ENCODE measurements around the gene OCA2. TPM values are rescaled to one million over a fixed set of nuclear protein-coding genes. Genes with fewer than 3 reads are reported as not detected.

OCA2 gene
- total RNA-seq, 2 experiments from 2014 or later: not detected

- no peak overlapping the region for H3K27ac Mint-ChIP-seq
- DNase-seq: no peak
- H3K9me3 Mint-ChIP-seq (ENCODE audit: insufficient read depth): no peaks in the 10 kb centered on the region
- no peaks in the 10 kb centered on the region for H3K36me3 Mint-ChIP-seq (ENCODE audit: low read depth)
- no peaks in the 10 kb centered on the region for H3K4me1 Mint-ChIP-seq (ENCODE audit: low read depth)
- POLR2A ChIA-PET: no interaction called here
- CTCF ChIA-PET: no interaction called here
- peaks cover 2% of the 10 kb centered on the region for H3K27me3 Mint-ChIP-seq (ENCODE audit: low read depth)
- ATAC-seq: no peak
- no peak overlapping the region for H3K4me3 Mint-ChIP-seq
Measured at GRCh38 chr15:28023933-28024888, 74.9 kb downstream of the OCA2 start.

- Mint-ChIP-seq H3K36me3 (ENCODE audit: low read depth) (no peaks in the 10 kb centered on the region), H3K27ac (no peak overlapping the region), H3K27me3 (ENCODE audit: low read depth) (peaks cover 2% of the 10 kb centered on the region), H3K9me3 (ENCODE audit: insufficient read depth) (no peaks in the 10 kb centered on the region), H3K4me1 (ENCODE audit: low read depth) (no peaks in the 10 kb centered on the region), H3K4me3 (no peak overlapping the region)
- CTCF ChIA-PET: no interaction called here
- ATAC-seq: no peak
- POLR2A ChIA-PET: no interaction called here
- no peak for DNase-seq
Measured at GRCh38 chr15:28023422-28023821, 75.7 kb downstream of the OCA2 start.

- no peaks in the 10 kb centered on the region for H3K9me3 Mint-ChIP-seq (ENCODE audit: insufficient read depth)
- CTCF ChIA-PET: no interaction called here
Measured at GRCh38 chr15:28022961-28023360, 76.2 kb downstream of the OCA2 start.

GRCh38 chr15:28022181-28022580 lies 76.9 kb downstream of the OCA2 start:
- H3K4me3 Mint-ChIP-seq: no peak overlapping the region
- H3K27ac Mint-ChIP-seq: no peak overlapping the region
- POLR2A ChIA-PET: no interaction called here
- H3K36me3 Mint-ChIP-seq (ENCODE audit: low read depth): no peaks in the 10 kb centered on the region
- DNase-seq (no peak), ATAC-seq (no peak)
- no peaks in the 10 kb centered on the region for H3K4me1 Mint-ChIP-seq (ENCODE audit: low read depth)
- CTCF ChIA-PET: no interaction called here
- H3K27me3 Mint-ChIP-seq (ENCODE audit: low read depth): peaks cover 2% of the 10 kb centered on the region
- H3K9me3 Mint-ChIP-seq (ENCODE audit: insufficient read depth): no peaks in the 10 kb centered on the region

More at GRCh38 chr15:28022961-28023360, 76.2 kb downstream of the OCA2 start:
- no peak for ATAC-seq
- POLR2A ChIA-PET: no interaction called here
- Mint-ChIP-seq H3K4me3 (no peak overlapping the region), H3K4me1 (ENCODE audit: low read depth) (no peaks in the 10 kb centered on the region), H3K27me3 (ENCODE audit: low read depth) (peaks cover 2% of the 10 kb centered on the region), H3K27ac (no peak overlapping the region), H3K36me3 (ENCODE audit: low read depth) (no peaks in the 10 kb centered on the region)
- DNase-seq: no peak

- Mint-ChIP-seq H3K36me3 (ENCODE audit: low read depth) (no peaks in the 10 kb centered on the region), H3K27ac (no peak overlapping the region), H3K9me3 (ENCODE audit: insufficient read depth) (no peaks in the 10 kb centered on the region), H3K27me3 (ENCODE audit: low read depth) (peaks cover 2% of the 10 kb centered on the region), H3K4me1 (ENCODE audit: low read depth) (no peaks in the 10 kb centered on the region), H3K4me3 (no peak overlapping the region)
- ATAC-seq (no peak), DNase-seq (no peak)
- ChIA-PET CTCF (no interaction called here), POLR2A (no interaction called here)
Measured at GRCh38 chr15:28021281-28022039, 77.7 kb downstream of the OCA2 start.

GRCh38 chr15:28020644-28021043 lies 78.5 kb downstream of the OCA2 start:
- POLR2A ChIA-PET: no interaction called here
- Mint-ChIP-seq H3K27ac (no peak overlapping the region), H3K4me3 (no peak overlapping the region), H3K9me3 (ENCODE audit: insufficient read depth) (no peaks in the 10 kb centered on the region), H3K4me1 (ENCODE audit: low read depth) (no peaks in the 10 kb centered on the region), H3K27me3 (ENCODE audit: low read depth) (peaks cover 2% of the 10 kb centered on the region), H3K36me3 (ENCODE audit: low read depth) (no peaks in the 10 kb centered on the region)
- ATAC-seq: no peak
- DNase-seq: no peak
- CTCF ChIA-PET: no interaction called here

- Mint-ChIP-seq H3K36me3 (ENCODE audit: low read depth) (no peaks in the 10 kb centered on the region), H3K27ac (no peak overlapping the region), H3K9me3 (ENCODE audit: insufficient read depth) (no peaks in the 10 kb centered on the region), H3K27me3 (ENCODE audit: low read depth) (no peaks in the 10 kb centered on the region), H3K4me1 (ENCODE audit: low read depth) (no peaks in the 10 kb centered on the region), H3K4me3 (no peak overlapping the region)
- CTCF ChIA-PET: no interaction called here
- ATAC-seq (no peak), DNase-seq (no peak)
- POLR2A ChIA-PET: no interaction called here
Measured at GRCh38 chr15:28019594-28020309, 79.4 kb downstream of the OCA2 start.

GRCh38 chr15:28018291-28019044 lies 80.6 kb downstream of the OCA2 start:
- no peaks in the 10 kb centered on the region for H3K27me3 Mint-ChIP-seq (ENCODE audit: low read depth)
- ATAC-seq (no peak), DNase-seq (no peak)
- no peaks in the 10 kb centered on the region for H3K4me1 Mint-ChIP-seq (ENCODE audit: low read depth)
- no peaks in the 10 kb centered on the region for H3K36me3 Mint-ChIP-seq (ENCODE audit: low read depth)
- no peak overlapping the region for H3K4me3 Mint-ChIP-seq
- CTCF ChIA-PET: no interaction called here
- H3K9me3 Mint-ChIP-seq (ENCODE audit: insufficient read depth): no peaks in the 10 kb centered on the region
- POLR2A ChIA-PET: no interaction called here
- H3K27ac Mint-ChIP-seq: no peak overlapping the region

- DNase-seq: no peak
- Mint-ChIP-seq H3K4me3 (no peak overlapping the region), H3K27ac (no peak overlapping the region), H3K36me3 (ENCODE audit: low read depth) (no peaks in the 10 kb centered on the region), H3K9me3 (ENCODE audit: insufficient read depth) (no peaks in the 10 kb centered on the region), H3K4me1 (ENCODE audit: low read depth) (no peaks in the 10 kb centered on the region), H3K27me3 (ENCODE audit: low read depth) (no peaks in the 10 kb centered on the region)
- ChIA-PET POLR2A (no interaction called here), CTCF (no interaction called here)
- ATAC-seq: no peak
Measured at GRCh38 chr15:28017423-28017924, 81.6 kb downstream of the OCA2 start.

- Mint-ChIP-seq H3K4me1 (ENCODE audit: low read depth) (no peaks in the 10 kb centered on the region), H3K4me3 (no peak overlapping the region), H3K9me3 (ENCODE audit: insufficient read depth) (no peaks in the 10 kb centered on the region), H3K27me3 (ENCODE audit: low read depth) (no peaks in the 10 kb centered on the region), H3K27ac (no peak overlapping the region), H3K36me3 (ENCODE audit: low read depth) (no peaks in the 10 kb centered on the region)
- DNase-seq (no peak), ATAC-seq (no peak)
- ChIA-PET POLR2A (no interaction called here), CTCF (no interaction called here)
Measured at GRCh38 chr15:28015855-28016254, 83.3 kb downstream of the OCA2 start.

- no peak overlapping the region for H3K27ac Mint-ChIP-seq
- H3K9me3 Mint-ChIP-seq (ENCODE audit: insufficient read depth): no peaks in the 10 kb centered on the region
- ChIA-PET POLR2A (no interaction called here), CTCF (no interaction called here)
- no peaks in the 10 kb centered on the region for H3K4me1 Mint-ChIP-seq (ENCODE audit: low read depth)
- H3K27me3 Mint-ChIP-seq (ENCODE audit: low read depth): no peaks in the 10 kb centered on the region
- DNase-seq: peak; percentile 12
- H3K4me3 Mint-ChIP-seq: no peak overlapping the region
- ATAC-seq: no peak
- no peaks in the 10 kb centered on the region for H3K36me3 Mint-ChIP-seq (ENCODE audit: low read depth)
Measured at GRCh38 chr15:28014623-28015200, 84.4 kb downstream of the OCA2 start.

Data from activated CD8-positive, alpha-beta T cell treated with anti-CD3 and anti-CD28 coated beads, Interleukin-2, amount 10 ng/mL, durations not matched to agents 7 days and 5 days (primary cell).